ENCODE data around the gene CAB39L.

CAB39L gene

GRCh38 chr13:49424011-49424560 lies 19.8 kb downstream of the CAB39L start:
- H3K4me3 ChIP-seq (ENCODE audit: low read length) = no peak overlapping the region
- TF ChIP-seq ZNF274 (IDR thresholded peaks at IDR 0.05; ENCODE audit: low read depth, low read length) = no peak

GRCh38 chr13:49421391-49421790 lies 22.5 kb downstream of the CAB39L start:
- no peak overlapping the region for H3K4me3 ChIP-seq (ENCODE audit: low read length)
- no peak for TF ChIP-seq ZNF274 (IDR thresholded peaks at IDR 0.05; ENCODE audit: low read depth, low read length)

GRCh38 chr13:49419276-49419675 lies 24.6 kb downstream of the CAB39L start:
- no peak overlapping the region for H3K4me3 ChIP-seq (ENCODE audit: low read length)
- TF ChIP-seq ZNF274 (IDR thresholded peaks at IDR 0.05; ENCODE audit: low read depth, low read length) = no peak

GRCh38 chr13:49418206-49418605 lies 25.7 kb downstream of the CAB39L start:
- no peak for TF ChIP-seq ZNF274 (IDR thresholded peaks at IDR 0.05; ENCODE audit: low read depth, low read length)
- no peak overlapping the region for H3K4me3 ChIP-seq (ENCODE audit: low read length)

GRCh38 chr13:49417161-49417560 lies 26.7 kb downstream of the CAB39L start:
- no peak for TF ChIP-seq ZNF274 (IDR thresholded peaks at IDR 0.05; ENCODE audit: low read depth, low read length)
- no peak overlapping the region for H3K4me3 ChIP-seq (ENCODE audit: low read length)

GRCh38 chr13:49412749-49413148 lies 31.1 kb downstream of the CAB39L start:
- no peak for TF ChIP-seq ZNF274 (IDR thresholded peaks at IDR 0.05; ENCODE audit: low read depth, low read length)
- H3K4me3 ChIP-seq (ENCODE audit: low read length) = no peak overlapping the region

- no peak for TF ChIP-seq ZNF274 (IDR thresholded peaks at IDR 0.05; ENCODE audit: low read depth, low read length)
- H3K4me3 ChIP-seq (ENCODE audit: low read length) = no peak overlapping the region
These were observed 32.5 kb downstream of the CAB39L start for GRCh38 chr13:49411353-49411752.

GRCh38 chr13:49410477-49410876 lies 33.4 kb downstream of the CAB39L start:
- H3K4me3 ChIP-seq (ENCODE audit: low read length) = no peak overlapping the region
- no peak for TF ChIP-seq ZNF274 (IDR thresholded peaks at IDR 0.05; ENCODE audit: low read depth, low read length)

- H3K4me3 ChIP-seq (ENCODE audit: low read length) = no peak overlapping the region
- TF ChIP-seq ZNF274 (IDR thresholded peaks at IDR 0.05; ENCODE audit: low read depth, low read length) = no peak
These were observed 33.9 kb downstream of the CAB39L start for GRCh38 chr13:49410006-49410405.

GRCh38 chr13:49409008-49409407 lies 34.9 kb downstream of the CAB39L start:
- no peak overlapping the region for H3K4me3 ChIP-seq (ENCODE audit: low read length)
- TF ChIP-seq ZNF274 (IDR thresholded peaks at IDR 0.05; ENCODE audit: low read depth, low read length) = no peak

GRCh38 chr13:49407936-49408335 lies 35.9 kb downstream of the CAB39L start:
- TF ChIP-seq ZNF274 (IDR thresholded peaks at IDR 0.05; ENCODE audit: low read depth, low read length) = no peak
- H3K4me3 ChIP-seq (ENCODE audit: low read length) = no peak overlapping the region

GRCh38 chr13:49407068-49407467 lies 36.8 kb downstream of the CAB39L start:
- no peak overlapping the region for H3K4me3 ChIP-seq (ENCODE audit: low read length)
- no peak for TF ChIP-seq ZNF274 (IDR thresholded peaks at IDR 0.05; ENCODE audit: low read depth, low read length)

GRCh38 chr13:49404703-49405020 lies 39.2 kb downstream of the CAB39L start:
- TF ChIP-seq ZNF274 (IDR thresholded peaks at IDR 0.05; ENCODE audit: low read depth, low read length) = no peak
- no peak overlapping the region for H3K4me3 ChIP-seq (ENCODE audit: low read length)

GRCh38 chr13:49403996-49404702 lies 39.7 kb downstream of the CAB39L start:
- no peak overlapping the region for H3K4me3 ChIP-seq (ENCODE audit: low read length)
- no peak for TF ChIP-seq ZNF274 (IDR thresholded peaks at IDR 0.05; ENCODE audit: low read depth, low read length)

GRCh38 chr13:49400755-49401659 lies 42.9 kb downstream of the CAB39L start:
- H3K4me3 ChIP-seq (ENCODE audit: low read length) = no peak overlapping the region

More at GRCh38 chr13:49400755-49401659, 42.9 kb downstream of the CAB39L start:
- no peak for TF ChIP-seq ZNF274 (IDR thresholded peaks at IDR 0.05; ENCODE audit: low read depth, low read length)

All from GM08714 (cell line).